HEK293 (cell line): ENCODE results near the gene SRCIN1.
A peak's percentile ranks its signal among the peaks of the same experiment; 100 is the strongest.

Experiments
- EGR2 ChIP-seq: fragments of 450-650 bp; formaldehyde crosslinking; IDR thresholded peaks from 2 replicates; pipeline ENCODE4 v1.5.1; 2016; ENCODE audit warnings: low read depth, missing biosample characterization, missing genetic modification characterization
- GLIS1 ChIP-seq: fragments of 450-650 bp; formaldehyde crosslinking; IDR thresholded peaks from 2 replicates; pipeline ENCODE4 v1.5.1; 2016; ENCODE audit warnings: missing biosample characterization, missing genetic modification characterization
- HOXA7 ChIP-seq: sonication (generic); formaldehyde crosslinking; IDR thresholded peaks from 2 replicates; pipeline ENCODE4 v1.8.1; 2022; ENCODE audit warnings: missing genetic modification reagents, borderline replicate concordance
- KLF10 ChIP-seq: fragments of 450-650 bp; IDR thresholded peaks from 2 replicates; pipeline ENCODE4 v1.5.1; 2018; ENCODE audit warnings: missing biosample characterization, mild to moderate bottlenecking, missing genetic modification characterization
- PRDM2 ChIP-seq: fragments of 450-650 bp; formaldehyde crosslinking; IDR thresholded peaks from 2 replicates; pipeline ENCODE4 v1.5.1; 2016; ENCODE audit warnings: missing biosample characterization, missing genetic modification characterization, borderline replicate concordance
- PRDM6 ChIP-seq: fragments of 450-650 bp; formaldehyde crosslinking; IDR thresholded peaks from 2 replicates; pipeline ENCODE4 v1.5.1; 2017; ENCODE audit warnings: missing biosample characterization, missing genetic modification characterization
- REPIN1 ChIP-seq: fragments of 450-650 bp; formaldehyde crosslinking; IDR thresholded peaks from 2 replicates; pipeline ENCODE4 v1.5.1; 2017; ENCODE audit warnings: missing biosample characterization, missing genetic modification characterization, low read depth
- TRIM28 ChIP-seq: IDR thresholded peaks from 2 replicates; pipeline ENCODE4 v1.6.1; 2011; ENCODE audit warnings: low read length, control low read depth, borderline replicate concordance
- ZBTB21 ChIP-seq: fragments of 450-650 bp; formaldehyde crosslinking; IDR thresholded peaks from 2 replicates; pipeline ENCODE4 v1.5.1; 2017; ENCODE audit warnings: missing biosample characterization, missing genetic modification characterization
- ZNF146 ChIP-seq: fragments of 450-650 bp; formaldehyde crosslinking; IDR thresholded peaks from 2 replicates; pipeline ENCODE4 v1.5.1; 2016; ENCODE audit warnings: missing biosample characterization, missing genetic modification characterization
- ZNF155 ChIP-seq: fragments of 450-650 bp; formaldehyde crosslinking; IDR thresholded peaks from 2 replicates; pipeline ENCODE4 v1.5.1; 2016; ENCODE audit warnings: missing biosample characterization, missing genetic modification characterization
- ZNF202 ChIP-seq: fragments of 450-650 bp; formaldehyde crosslinking; IDR thresholded peaks from 2 replicates; pipeline ENCODE4 v1.5.1; 2016; ENCODE audit warnings: missing biosample characterization, missing genetic modification characterization, borderline replicate concordance
- ZNF23 ChIP-seq: fragments of 450-650 bp; formaldehyde crosslinking; IDR thresholded peaks from 2 replicates; pipeline ENCODE4 v1.5.1; 2016; ENCODE audit warnings: missing biosample characterization, missing genetic modification characterization, borderline replicate concordance
- ZNF280D ChIP-seq: fragments of 450-650 bp; formaldehyde crosslinking; IDR thresholded peaks from 2 replicates; pipeline ENCODE4 v1.5.1; 2016; ENCODE audit warnings: missing biosample characterization, missing genetic modification characterization
- ZNF324 ChIP-seq: fragments of 450-650 bp; formaldehyde crosslinking; IDR thresholded peaks from 2 replicates; pipeline ENCODE4 v1.5.1; 2016; ENCODE audit warnings: missing biosample characterization, missing genetic modification characterization
- ZNF366 ChIP-seq: fragments of 450-650 bp; formaldehyde crosslinking; conservative IDR thresholded peaks from 2 replicates; pipeline ENCODE4 v1.5.1; 2016; ENCODE audit warnings: missing biosample characterization, missing genetic modification characterization
- ZNF404 ChIP-seq: fragments of 450-650 bp; formaldehyde crosslinking; IDR thresholded peaks from 2 replicates; pipeline ENCODE4 v1.5.1; 2017; ENCODE audit warnings: missing biosample characterization, missing genetic modification characterization
- ZNF426 ChIP-seq: fragments of 450-650 bp; formaldehyde crosslinking; IDR thresholded peaks from 2 replicates; pipeline ENCODE4 v1.5.1; 2017; ENCODE audit warnings: missing biosample characterization, missing genetic modification characterization, mild to moderate bottlenecking, inconsistent platforms, moderate library complexity
- ZNF433 ChIP-seq: fragments of 450-650 bp; formaldehyde crosslinking; IDR thresholded peaks from 2 replicates; pipeline ENCODE4 v1.5.1; 2016; ENCODE audit warnings: missing biosample characterization, missing genetic modification characterization, low read depth
- ZNF529 ChIP-seq: fragments of 450-650 bp; formaldehyde crosslinking; IDR thresholded peaks from 2 replicates; pipeline ENCODE4 v1.5.1; 2017; ENCODE audit warnings: missing genetic modification characterization, missing biosample characterization; ENCODE audit not compliant: insufficient replicate concordance
- ZNF560 ChIP-seq: fragments of 450-650 bp; formaldehyde crosslinking; IDR thresholded peaks from 2 replicates; pipeline ENCODE4 v1.5.1; 2017; ENCODE audit warnings: missing biosample characterization, missing genetic modification characterization, borderline replicate concordance
- ZNF610 ChIP-seq: fragments of 450-650 bp; formaldehyde crosslinking; IDR thresholded peaks from 2 replicates; pipeline ENCODE4 v1.5.1; 2016; ENCODE audit warnings: missing biosample characterization, missing genetic modification characterization, borderline replicate concordance
- ZNF621 ChIP-seq: fragments of 450-650 bp; formaldehyde crosslinking; IDR thresholded peaks from 2 replicates; pipeline ENCODE4 v1.5.1; 2017; ENCODE audit warnings: missing biosample characterization, missing genetic modification characterization
- ZNF660 ChIP-seq: fragments of 450-650 bp; IDR thresholded peaks from 2 replicates; pipeline ENCODE4 v1.5.1; 2018; ENCODE audit warnings: missing biosample characterization, mild to moderate bottlenecking, missing genetic modification characterization
- ZNF670 ChIP-seq: fragments of 450-650 bp; formaldehyde crosslinking; IDR thresholded peaks from 2 replicates; pipeline ENCODE4 v1.5.1; 2016; ENCODE audit warnings: missing biosample characterization, missing genetic modification characterization, low read depth
- ZNF701 ChIP-seq: fragments of 450-650 bp; formaldehyde crosslinking; IDR thresholded peaks from 2 replicates; pipeline ENCODE4 v1.5.1; 2016; ENCODE audit warnings: missing biosample characterization, missing genetic modification characterization
- ZNF747 ChIP-seq: fragments of 450-650 bp; formaldehyde crosslinking; IDR thresholded peaks from 2 replicates; pipeline ENCODE4 v1.5.1; 2016; ENCODE audit warnings: missing biosample characterization, missing genetic modification characterization
- ZNF776 ChIP-seq: fragments of 450-650 bp; formaldehyde crosslinking; IDR thresholded peaks from 2 replicates; pipeline ENCODE4 v1.5.0; 2017; ENCODE audit warnings: missing biosample characterization, missing genetic modification characterization, borderline replicate concordance
- ZSCAN4 ChIP-seq: fragments of 450-650 bp; formaldehyde crosslinking; IDR thresholded peaks from 2 replicates; pipeline ENCODE4 v1.5.1; 2017; ENCODE audit warnings: missing biosample characterization, missing genetic modification characterization

Gene SRCIN1

GRCh38 chr17:38559051-38559879, 46.5 kb downstream of the SRCIN1 start (continued):
- TF ChIP-seq HOXA7 (CRISPR knock-in tag): no peak
- no peak for TF ChIP-seq PRDM2 (tag by site-specific recombination)
- TF ChIP-seq ZNF701 (tag by site-specific recombination): peak; percentile 31; the same call in 1 of the 2 replicates
- no peak for TF ChIP-seq ZNF155
- no peak for TF ChIP-seq ZNF280D
- peak; percentile 76 for TF ChIP-seq ZBTB21 (tag by site-specific recombination)
- no peak for TF ChIP-seq ZNF433 (tag by site-specific recombination)
- TF ChIP-seq ZNF610 (tag by site-specific recombination): peak; percentile 95
- TF ChIP-seq ZNF146: no peak
- no peak for TF ChIP-seq ZNF560 (tag by site-specific recombination)
- TF ChIP-seq GLIS1: peak; percentile 69
- TF ChIP-seq ZNF426 (tag by site-specific recombination): no peak
- TF ChIP-seq ZSCAN4 (tag by site-specific recombination): no peak
- no peak for TF ChIP-seq ZNF776 (tag by site-specific recombination)
- TF ChIP-seq EGR2 (tag by site-specific recombination): peak; percentile 79
- TF ChIP-seq ZNF660 (tag by site-specific recombination): no peak
- TF ChIP-seq ZNF404: no peak
- TF ChIP-seq PRDM6 (tag by site-specific recombination): no peak
- TF ChIP-seq ZNF529: no peak
- peak; percentile 47; the same call in 1 of the 2 replicates for TF ChIP-seq REPIN1 (tag by site-specific recombination)
- peak; percentile 98 for TF ChIP-seq KLF10 (tag by site-specific recombination)
- TF ChIP-seq ZNF202 (tag by site-specific recombination): no peak
- TF ChIP-seq ZNF366 (tag by site-specific recombination): peak; percentile 86
- TF ChIP-seq ZNF324 (tag by site-specific recombination): peak; percentile 77; the same call in 1 of the 2 replicates
- no peak for TF ChIP-seq ZNF23
- TF ChIP-seq ZNF621 (tag by site-specific recombination): no peak
- no peak for TF ChIP-seq ZNF747
- TF ChIP-seq ZNF670 (tag by site-specific recombination): no peak
- no peak for TF ChIP-seq TRIM28
